NK-92 (cell line): ENCODE measurements around the gene RPTOR.
"Not testable (repeated sequence)": the region's sequence is repeated elsewhere in the genome, so short reads cannot be mapped to it uniquely, and the experiment has no call there.

Source experiments
- DNase-seq: peaks from one replicate; lab custom pipeline; 2025; ENCODE audit not compliant: unreplicated experiment; lab: John Stamatoyannopoulos, UW

Gene RPTOR

GRCh38 chr17:80738987-80739730 lies 194.5 kb downstream of the RPTOR start:
- no peak for DNase-seq

- no peak for DNase-seq
Observed at GRCh38 chr17:80740141-80740540, 195.5 kb downstream of the RPTOR start.

GRCh38 chr17:80742091-80742490 lies 197.5 kb downstream of the RPTOR start:
- no peak for DNase-seq

- no peak for DNase-seq
Observed at GRCh38 chr17:80742581-80743180, 198.0 kb downstream of the RPTOR start.

DNA sequence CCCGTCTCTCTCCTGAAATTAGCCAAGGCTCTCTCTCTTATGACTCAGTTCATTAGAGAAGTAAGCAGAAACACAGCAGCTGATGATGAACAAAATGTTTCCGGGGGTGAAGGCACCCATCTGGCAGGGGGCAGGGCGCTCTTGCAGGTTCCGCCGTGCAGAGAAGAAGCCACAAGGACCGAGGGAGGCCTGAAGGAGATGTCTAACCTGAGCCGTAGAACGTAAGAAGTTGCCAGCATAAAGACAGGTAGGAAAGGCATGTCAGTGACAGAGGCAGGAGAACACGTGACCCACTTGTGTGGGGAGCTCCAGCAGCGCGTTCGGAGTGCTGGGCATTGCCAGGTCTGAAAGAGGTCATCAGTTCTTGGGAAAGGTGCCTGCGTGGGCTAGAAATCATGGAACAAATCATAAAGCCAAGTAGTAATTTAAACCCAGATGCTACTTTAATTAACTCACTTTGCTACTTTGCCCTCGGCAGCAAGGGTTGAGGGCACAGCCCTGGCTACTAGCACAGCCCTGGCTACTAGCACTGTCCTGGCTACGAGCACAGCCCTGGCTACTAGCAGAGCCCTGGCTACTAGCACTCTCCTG lies 198.6 kb downstream of the RPTOR start:
- no peak for DNase-seq

- not testable (repeated sequence) for DNase-seq
Observed at GRCh38 chr17:80743973-80744372, 199.3 kb downstream of the RPTOR start.

DNA sequence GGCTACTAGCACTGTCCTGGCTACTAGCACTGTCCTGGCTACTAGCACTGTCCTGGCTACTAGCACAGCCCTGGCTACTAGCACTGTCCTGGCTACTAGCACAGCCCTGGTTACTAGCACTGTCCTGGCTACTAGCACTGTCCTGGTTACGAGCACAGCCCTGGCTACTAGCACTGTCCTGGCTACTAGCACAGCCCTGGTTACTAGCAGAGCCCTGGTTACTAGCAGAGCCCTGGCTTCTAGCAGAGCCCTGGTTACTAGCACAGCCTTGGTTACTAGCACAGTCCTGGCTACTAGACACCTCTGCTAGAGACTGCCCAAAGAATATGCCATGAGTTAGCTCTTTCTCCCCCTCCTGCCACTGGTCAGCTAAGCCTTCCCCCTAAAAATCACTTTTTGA lies 200.1 kb downstream of the RPTOR start:
- DNase-seq = not testable (repeated sequence)

GRCh38 chr17:80745183-80745582 lies 200.5 kb downstream of the RPTOR start:
- no peak for DNase-seq

GRCh38 chr17:80746262-80746935 lies 201.8 kb downstream of the RPTOR start:
- DNase-seq = no peak

GRCh38 chr17:80747469-80747868 lies 202.8 kb downstream of the RPTOR start:
- DNase-seq = no peak

DNA sequence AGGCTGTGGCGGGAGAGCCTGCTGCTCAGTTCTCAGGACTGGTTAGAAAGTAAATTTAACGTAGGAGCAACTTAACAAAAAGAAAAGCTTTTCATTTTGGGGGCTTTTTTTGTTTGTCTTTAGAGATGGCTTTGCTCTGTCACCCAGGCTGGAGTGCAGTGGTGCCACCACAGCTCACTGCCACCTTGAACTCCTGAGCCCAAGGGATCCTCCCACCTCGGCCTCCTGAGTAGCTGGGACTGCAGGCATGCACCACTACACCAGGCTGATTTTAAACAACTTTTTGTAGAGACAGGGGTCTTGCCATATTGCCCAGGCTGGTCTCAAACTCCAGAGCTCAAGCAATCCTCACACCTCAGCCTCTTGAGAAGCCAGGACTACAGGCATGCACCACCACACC lies 205.0 kb downstream of the RPTOR start:
- DNase-seq = no peak

- DNase-seq = no peak
Observed at GRCh38 chr17:80750263-80750662, 205.6 kb downstream of the RPTOR start.

DNA sequence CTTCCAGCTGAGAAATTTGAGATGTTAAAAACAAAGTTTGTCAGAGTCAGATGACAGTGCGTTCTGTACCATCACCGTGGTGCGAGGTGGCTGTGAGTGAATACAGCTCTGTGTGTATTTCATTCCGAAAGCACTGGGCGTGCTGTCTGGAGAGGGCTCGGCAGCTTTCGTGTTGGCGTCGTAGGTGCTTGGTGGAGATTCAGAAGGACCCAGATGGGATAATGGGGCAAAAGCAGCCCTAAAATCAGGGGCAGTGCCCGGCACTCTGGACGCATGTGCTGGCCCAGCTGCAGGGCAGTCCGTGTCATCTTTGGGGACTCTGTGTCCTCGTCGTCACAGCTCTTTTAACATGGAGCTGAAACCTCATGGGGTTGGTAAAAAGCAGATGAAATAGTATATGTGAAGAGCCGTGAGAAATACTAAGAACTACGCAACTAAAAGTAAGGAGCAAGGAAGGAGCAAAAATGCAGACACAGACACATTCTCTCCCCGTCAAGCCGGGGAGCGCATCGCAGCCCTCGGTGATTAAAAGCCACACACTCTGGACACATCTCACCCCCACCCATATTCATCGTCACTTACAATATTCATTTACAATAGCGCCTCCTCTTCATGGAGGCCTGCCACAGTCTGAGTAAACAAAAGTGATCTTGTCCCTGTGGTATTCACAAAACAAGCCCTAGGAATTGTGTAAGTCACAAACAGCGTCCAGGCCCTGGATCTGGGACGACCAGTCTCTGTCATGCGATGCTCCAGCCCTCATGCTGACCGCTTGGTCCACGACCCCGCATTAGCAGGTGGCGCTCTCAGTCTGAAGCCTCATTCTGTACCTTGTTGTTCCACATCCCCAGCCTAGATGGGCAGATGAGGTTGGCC lies 206.7 kb downstream of the RPTOR start:
- no peak for DNase-seq

GRCh38 chr17:80751946-80752581 lies 207.4 kb downstream of the RPTOR start:
- DNase-seq = no peak

DNA sequence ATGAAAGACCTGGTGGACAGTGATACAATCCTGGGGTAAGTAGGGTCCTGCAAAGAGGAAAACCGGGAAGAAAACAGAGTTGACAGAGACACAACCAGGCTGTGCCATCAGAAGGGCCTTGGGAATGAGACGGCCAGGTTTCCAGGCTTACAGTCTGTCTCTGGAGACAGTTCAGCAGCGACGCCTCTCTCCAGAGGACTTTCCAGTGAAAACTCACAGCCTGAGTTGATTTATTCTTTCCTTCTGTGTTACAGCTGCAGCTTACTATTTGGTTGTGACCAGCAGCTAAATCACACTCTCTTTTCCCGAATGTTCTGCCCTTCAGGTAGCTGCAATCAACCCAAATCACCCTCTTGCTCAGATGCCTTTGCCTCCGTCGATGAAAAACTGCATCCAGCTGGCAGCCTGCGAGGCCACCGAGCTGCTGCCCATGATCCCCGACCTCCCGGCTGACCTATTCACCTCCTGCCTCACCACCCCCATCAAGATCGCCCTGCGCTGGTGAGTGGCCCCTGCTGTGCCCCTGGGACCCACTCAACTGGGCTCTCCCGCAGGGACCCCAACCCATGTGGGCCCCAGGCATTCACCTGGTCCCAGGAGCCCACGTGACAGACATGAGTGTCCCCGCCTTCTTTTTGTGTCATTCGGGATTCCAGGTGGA lies 209.2 kb downstream of the RPTOR start:
- DNase-seq = no peak

- DNase-seq = no peak
Observed at GRCh38 chr17:80754846-80755245, 210.2 kb downstream of the RPTOR start.

DNA sequence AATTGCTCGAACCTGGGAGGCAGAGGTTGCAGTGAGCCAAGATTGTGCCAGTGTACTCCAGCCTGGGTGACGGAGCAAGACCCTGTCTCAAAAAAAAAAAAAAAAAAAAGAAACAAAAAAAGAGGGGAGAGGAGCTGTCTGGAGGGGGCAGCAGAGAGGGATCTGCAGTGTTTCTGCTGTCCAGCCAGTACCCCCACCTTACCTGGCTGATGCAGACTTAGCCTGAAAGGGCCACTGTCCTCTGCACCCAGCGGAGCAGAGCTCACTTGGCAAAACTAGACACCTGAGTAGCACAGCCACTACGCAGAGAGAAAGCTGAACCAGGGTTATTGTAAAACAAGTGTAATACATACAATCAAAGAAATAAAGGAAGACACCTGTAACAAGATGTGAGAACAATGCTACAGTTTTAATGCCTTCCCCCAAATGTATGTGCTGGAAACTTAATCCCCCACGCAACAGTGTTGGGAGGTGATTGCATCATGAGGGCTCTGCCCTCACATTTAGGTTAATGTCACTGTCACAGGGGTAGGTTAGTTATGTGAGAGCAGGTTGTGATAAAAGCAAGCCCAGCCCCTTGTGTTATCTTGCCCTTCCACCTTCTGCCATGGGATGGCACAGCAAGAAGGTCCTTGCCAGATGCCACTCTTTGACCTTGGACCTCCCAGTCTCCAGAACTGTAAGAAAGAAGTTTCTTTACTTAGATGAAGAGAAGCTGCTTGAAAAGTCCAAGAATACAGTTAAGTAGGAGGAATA lies 211.2 kb downstream of the RPTOR start:
- no peak for DNase-seq

GRCh38 chr17:80758481-80759376 lies 214.1 kb downstream of the RPTOR start:
- DNase-seq = no peak
